HepG2 (cell line): Measurements from ENCODE around the gene CDC42BPG. TPM values are rescaled to one million over a fixed set of nuclear protein-coding genes. Genes with fewer than 3 reads are reported as not detected.
A peak's percentile ranks its signal among the peaks of the same experiment; 100 is the strongest.

Source experiments
- FOXJ3 ChIP-seq: sonication (generic); formaldehyde crosslinking; IDR thresholded peaks from 2 replicates; pipeline ENCODE4 v1.4.0; 2020; ENCODE audit warnings: missing genetic modification reagents, mild to moderate bottlenecking, borderline replicate concordance
- FUBP1 ChIP-seq: sonication (generic); formaldehyde crosslinking; IDR thresholded peaks from 2 replicates; pipeline ENCODE4 v1.5.1; 2020; ENCODE audit warnings: missing genetic modification reagents, mild to moderate bottlenecking, borderline replicate concordance
- HNRNPL ChIP-seq: fragments of 200-400 bp; formaldehyde crosslinking; IDR thresholded peaks from 2 replicates; pipeline ENCODE4 v1.6.1; 2017; ENCODE audit warnings: mild to moderate bottlenecking, low read depth, low read length
- POGK ChIP-seq: sonication (generic); formaldehyde crosslinking; conservative IDR thresholded peaks from 2 replicates; pipeline ENCODE4 v1.8.0; 2022; ENCODE audit warnings: mild to moderate bottlenecking, moderate library complexity, missing genetic modification reagents
- RBM22 ChIP-seq: fragments of 200-400 bp; formaldehyde crosslinking; optimal IDR thresholded peaks from 2 replicates; pipeline ENCODE3; 2017; ENCODE audit warnings: mild to moderate bottlenecking, low read length, moderate library complexity
- SATB2 ChIP-seq: sonication (generic); formaldehyde crosslinking; IDR thresholded peaks from 2 replicates; pipeline ENCODE4 v1.5.0; 2020; ENCODE audit warnings: missing genetic modification reagents
- SKI ChIP-seq: fragments of 450-650 bp; IDR thresholded peaks from one replicate; pipeline ENCODE4 v1.6.1; 2018; ENCODE audit warnings: mild to moderate bottlenecking; ENCODE audit not compliant: partially characterized antibody
- TGIF2 ChIP-seq: IDR thresholded peaks from 2 replicates; pipeline ENCODE4 v1.6.1; 2016; ENCODE audit warnings: control low read depth, missing compliant biosample characterization
- TOE1 ChIP-seq: sonication (generic); formaldehyde crosslinking; IDR thresholded peaks from 2 replicates; pipeline ENCODE4 v1.4.0; 2020; ENCODE audit warnings: mild to moderate bottlenecking, missing genetic modification reagents
- ZNF20 ChIP-seq: sonication (generic); formaldehyde crosslinking; IDR thresholded peaks from 2 replicates; pipeline ENCODE4 v1.4.0; 2020; ENCODE audit warnings: mild to moderate bottlenecking, moderate library complexity, missing genetic modification reagents
- ZNF333 ChIP-seq: sonication (generic); formaldehyde crosslinking; IDR thresholded peaks from 2 replicates; pipeline ENCODE4 v1.4.0; 2020; ENCODE audit warnings: mild to moderate bottlenecking, missing genetic modification reagents, borderline replicate concordance
- ZNF33A ChIP-seq: sonication (generic); formaldehyde crosslinking; IDR thresholded peaks from 2 replicates; pipeline ENCODE4 v1.5.1; 2020; ENCODE audit warnings: missing genetic modification reagents, mild to moderate bottlenecking, moderate library complexity, borderline replicate concordance
- ZNF713 ChIP-seq: sonication (generic); formaldehyde crosslinking; IDR thresholded peaks from 2 replicates; pipeline ENCODE4 v1.4.0; 2020; ENCODE audit warnings: mild to moderate bottlenecking, missing genetic modification reagents
- ZNF773 ChIP-seq: sonication (generic); formaldehyde crosslinking; IDR thresholded peaks from 2 replicates; pipeline ENCODE4 v1.4.0; 2020; ENCODE audit warnings: missing genetic modification reagents, borderline replicate concordance
- ZSCAN25 ChIP-seq: sonication (generic); formaldehyde crosslinking; IDR thresholded peaks from 2 replicates; pipeline ENCODE4 v1.8.0; 2022; ENCODE audit warnings: mild to moderate bottlenecking, missing genetic modification reagents
- polyA plus RNA-seq, 8 experiments: library from polyadenylated mRNA; depleted of rRNA in 3 of 8; stranded (reverse) in 7 of 8; unstranded in 1 of 8; fragments of >200 nt; fragmentation: Illumina TruSeq in 4 of 8; extraction: Trizol in 4 of 8; gene quantifications; 2 replicates each; pipeline versions ENCODE4 v1.2.1 to v1.2.3, GENCODE V29; 2011 to 2016; ENCODE audit warnings: low read depth in 4 of 8, missing spikeins in 1 of 8, mixed read lengths in 1 of 8; ENCODE audit not compliant: insufficient read depth in 1 of 8
- total RNA-seq, 5 experiments: library from RNA; depleted of rRNA; stranded (reverse); fragments of >200 nt; fragmentation: Illumina TruSeq; extraction: Trizol; gene quantifications; 2 replicates each; pipeline ENCODE4 v1.2.3, GENCODE V29; 2016; ENCODE audit warnings: low read depth in 1 of 5
- TF ChIP-seq, protein P1 (sequence below): sonication (generic); formaldehyde crosslinking; IDR thresholded peaks from 2 replicates; pipeline ENCODE4 v1.4.0; 2020; ENCODE audit warnings: missing genetic modification reagents, borderline replicate concordance
- TF ChIP-seq, protein P2 (sequence below): sonication (generic); formaldehyde crosslinking; IDR thresholded peaks from 2 replicates; pipeline ENCODE4 v1.5.1; 2020; ENCODE audit warnings: mild to moderate bottlenecking, moderate library complexity, missing genetic modification reagents
- TF ChIP-seq, protein P3 (sequence below): IDR thresholded peaks from 2 replicates; pipeline ENCODE4 v1.6.1; 2012; ENCODE audit warnings: low read depth, low read length, improper control_type of control experiment

Gene CDC42BPG
- total and polyA plus RNA-seq, 2 of the 13 experiments (the other 11 are each of a cell fraction or from before 2014, with no cell fraction given): 0.55 to 1.4 TPM

- TF ChIP-seq, protein P1, sequence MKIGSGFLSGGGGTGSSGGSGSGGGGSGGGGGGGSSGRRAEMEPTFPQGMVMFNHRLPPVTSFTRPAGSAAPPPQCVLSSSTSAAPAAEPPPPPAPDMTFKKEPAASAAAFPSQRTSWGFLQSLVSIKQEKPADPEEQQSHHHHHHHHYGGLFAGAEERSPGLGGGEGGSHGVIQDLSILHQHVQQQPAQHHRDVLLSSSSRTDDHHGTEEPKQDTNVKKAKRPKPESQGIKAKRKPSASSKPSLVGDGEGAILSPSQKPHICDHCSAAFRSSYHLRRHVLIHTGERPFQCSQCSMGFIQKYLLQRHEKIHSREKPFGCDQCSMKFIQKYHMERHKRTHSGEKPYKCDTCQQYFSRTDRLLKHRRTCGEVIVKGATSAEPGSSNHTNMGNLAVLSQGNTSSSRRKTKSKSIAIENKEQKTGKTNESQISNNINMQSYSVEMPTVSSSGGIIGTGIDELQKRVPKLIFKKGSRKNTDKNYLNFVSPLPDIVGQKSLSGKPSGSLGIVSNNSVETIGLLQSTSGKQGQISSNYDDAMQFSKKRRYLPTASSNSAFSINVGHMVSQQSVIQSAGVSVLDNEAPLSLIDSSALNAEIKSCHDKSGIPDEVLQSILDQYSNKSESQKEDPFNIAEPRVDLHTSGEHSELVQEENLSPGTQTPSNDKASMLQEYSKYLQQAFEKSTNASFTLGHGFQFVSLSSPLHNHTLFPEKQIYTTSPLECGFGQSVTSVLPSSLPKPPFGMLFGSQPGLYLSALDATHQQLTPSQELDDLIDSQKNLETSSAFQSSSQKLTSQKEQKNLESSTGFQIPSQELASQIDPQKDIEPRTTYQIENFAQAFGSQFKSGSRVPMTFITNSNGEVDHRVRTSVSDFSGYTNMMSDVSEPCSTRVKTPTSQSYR (CRISPR knock-in tag): no peak
- TF ChIP-seq ZNF713 (CRISPR knock-in tag) (no peak), ZNF20 (CRISPR knock-in tag) (no peak), TOE1 (CRISPR knock-in tag) (no peak), HNRNPL (peak; percentile 90), ZNF33A (no peak), FOXJ3 (CRISPR knock-in tag) (peak; percentile 30; the same call in 1 of the 2 replicates), ZSCAN25 (CRISPR knock-in tag) (peak; percentile 53; the same call in 1 of the 2 replicates), FUBP1 (CRISPR knock-in tag) (no peak), SKI (no peak), RBM22 (no peak), ZNF773 (CRISPR knock-in tag) (no peak), ZNF333 (CRISPR knock-in tag) (no peak), POGK (CRISPR knock-in tag) (peak; percentile 54; the same call in 1 of the 2 replicates), TGIF2 (CRISPR knock-in tag) (peak; percentile 82), SATB2 (no peak)
- TF ChIP-seq, protein P2, sequence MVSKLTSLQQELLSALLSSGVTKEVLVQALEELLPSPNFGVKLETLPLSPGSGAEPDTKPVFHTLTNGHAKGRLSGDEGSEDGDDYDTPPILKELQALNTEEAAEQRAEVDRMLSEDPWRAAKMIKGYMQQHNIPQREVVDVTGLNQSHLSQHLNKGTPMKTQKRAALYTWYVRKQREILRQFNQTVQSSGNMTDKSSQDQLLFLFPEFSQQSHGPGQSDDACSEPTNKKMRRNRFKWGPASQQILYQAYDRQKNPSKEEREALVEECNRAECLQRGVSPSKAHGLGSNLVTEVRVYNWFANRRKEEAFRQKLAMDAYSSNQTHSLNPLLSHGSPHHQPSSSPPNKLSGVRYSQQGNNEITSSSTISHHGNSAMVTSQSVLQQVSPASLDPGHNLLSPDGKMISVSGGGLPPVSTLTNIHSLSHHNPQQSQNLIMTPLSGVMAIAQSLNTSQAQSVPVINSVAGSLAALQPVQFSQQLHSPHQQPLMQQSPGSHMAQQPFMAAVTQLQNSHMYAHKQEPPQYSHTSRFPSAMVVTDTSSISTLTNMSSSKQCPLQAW (CRISPR knock-in tag): 0 out of 2 replicates have a peak, but pooled peaks have one; percentile 39
- TF ChIP-seq, protein P3, sequence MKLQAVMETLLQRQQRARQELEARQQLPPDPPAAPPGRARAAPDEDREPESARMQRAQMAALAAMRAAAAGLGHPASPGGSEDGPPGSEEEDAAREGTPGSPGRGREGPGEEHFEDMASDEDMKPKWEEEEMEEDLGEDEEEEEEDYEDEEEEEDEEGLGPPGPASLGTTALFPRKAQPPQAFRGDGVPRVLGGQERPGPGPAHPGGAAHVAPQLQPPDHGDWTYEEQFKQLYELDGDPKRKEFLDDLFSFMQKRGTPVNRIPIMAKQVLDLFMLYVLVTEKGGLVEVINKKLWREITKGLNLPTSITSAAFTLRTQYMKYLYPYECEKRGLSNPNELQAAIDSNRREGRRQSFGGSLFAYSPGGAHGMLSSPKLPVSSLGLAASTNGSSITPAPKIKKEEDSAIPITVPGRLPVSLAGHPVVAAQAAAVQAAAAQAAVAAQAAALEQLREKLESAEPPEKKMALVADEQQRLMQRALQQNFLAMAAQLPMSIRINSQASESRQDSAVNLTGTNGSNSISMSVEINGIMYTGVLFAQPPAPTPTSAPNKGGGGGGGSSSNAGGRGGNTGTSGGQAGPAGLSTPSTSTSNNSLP: no peak
Measured at GRCh38 chr11:64842851-64843685, 1.4 kb downstream of the CDC42BPG start (continued).
